SK-N-SH treated with all-trans-retinoic acid at 6 μM for 48 hours (cell line): ENCODE results near the gene DCPS.
"Not testable (repeated sequence)": the region's sequence is repeated elsewhere in the genome, so short reads cannot be mapped to it uniquely, and the experiment has no call there.

Experiments
- ARNTL ChIP-seq: fragments of 450-650 bp; formaldehyde crosslinking; IDR thresholded peaks from 2 replicates; pipeline ENCODE4 v1.5.0; 2020; ENCODE audit warnings: low read depth, mild to moderate bottlenecking, moderate library complexity, borderline replicate concordance
- ISL1 ChIP-seq: fragments of 250-450 bp; sonication (Bioruptor Pico); IDR thresholded peaks from 2 replicates; pipeline ENCODE4 v2.1.2; 2022; ENCODE audit warnings: mild to moderate bottlenecking, moderate library complexity
- OSR1 ChIP-seq: fragments of 250-450 bp; sonication (Bioruptor Pico); IDR thresholded peaks from 2 replicates; pipeline ENCODE4 v1.8.0; 2022; ENCODE audit warnings: moderate library complexity, mild to moderate bottlenecking, inconsistent platforms
- ZC3H10 ChIP-seq: fragments of 250-450 bp; sonication (Bioruptor Pico); IDR thresholded peaks from 2 replicates; pipeline ENCODE4 v1.5.1; 2021; ENCODE audit warnings: mild to moderate bottlenecking, moderate library complexity
- ZNF8 ChIP-seq: fragments of 450-650 bp; formaldehyde crosslinking; IDR thresholded peaks from 2 replicates; pipeline ENCODE4 v1.5.0; 2020; ENCODE audit warnings: mild to moderate bottlenecking, moderate library complexity

- TF ChIP-seq ZC3H10 (CRISPR knock-in tag); ARNTL (CRISPR knock-in tag); ISL1; OSR1 (CRISPR knock-in tag); ZNF8 (CRISPR knock-in tag): not testable (repeated sequence)
Measured at GRCh38 chr11:126366823-126367654, 63.2 kb downstream of the DCPS start.
